ENCODE data around the gene CENPF.
"Not testable (repeated sequence)": the region's sequence is repeated elsewhere in the genome, so short reads cannot be mapped to it uniquely, and the experiment has no call there.

- not testable (repeated sequence) for TF ChIP-seq POLR2A (IDR thresholded peaks at IDR 0.05)
- TF ChIP-seq, protein P1, sequence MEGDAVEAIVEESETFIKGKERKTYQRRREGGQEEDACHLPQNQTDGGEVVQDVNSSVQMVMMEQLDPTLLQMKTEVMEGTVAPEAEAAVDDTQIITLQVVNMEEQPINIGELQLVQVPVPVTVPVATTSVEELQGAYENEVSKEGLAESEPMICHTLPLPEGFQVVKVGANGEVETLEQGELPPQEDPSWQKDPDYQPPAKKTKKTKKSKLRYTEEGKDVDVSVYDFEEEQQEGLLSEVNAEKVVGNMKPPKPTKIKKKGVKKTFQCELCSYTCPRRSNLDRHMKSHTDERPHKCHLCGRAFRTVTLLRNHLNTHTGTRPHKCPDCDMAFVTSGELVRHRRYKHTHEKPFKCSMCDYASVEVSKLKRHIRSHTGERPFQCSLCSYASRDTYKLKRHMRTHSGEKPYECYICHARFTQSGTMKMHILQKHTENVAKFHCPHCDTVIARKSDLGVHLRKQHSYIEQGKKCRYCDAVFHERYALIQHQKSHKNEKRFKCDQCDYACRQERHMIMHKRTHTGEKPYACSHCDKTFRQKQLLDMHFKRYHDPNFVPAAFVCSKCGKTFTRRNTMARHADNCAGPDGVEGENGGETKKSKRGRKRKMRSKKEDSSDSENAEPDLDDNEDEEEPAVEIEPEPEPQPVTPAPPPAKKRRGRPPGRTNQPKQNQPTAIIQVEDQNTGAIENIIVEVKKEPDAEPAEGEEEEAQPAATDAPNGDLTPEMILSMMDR (IDR thresholded peaks at IDR 0.05): not testable (repeated sequence)
These were observed 5.8 kb downstream of the CENPF start for GRCh38 chr1:214608817-214609216.

Data from suprapubic skin (tissue), 3 donors.